HEK293 (cell line): Measurements from ENCODE around the gene FXYD1.

Source experiments
- CTCF ChIA-PET: fragments of 350-600 bp; formaldehyde crosslinking; extraction: SDS; loops from one replicate; lab custom pipeline; 2021; ENCODE audit warnings: antibody characterized with exemption; lab: Yijun Ruan, JAX
- POLR2A ChIA-PET: fragments of 300-600 bp; formaldehyde crosslinking; extraction: SDS; loops from one replicate; lab custom pipeline; 2020; ENCODE audit warnings: antibody characterized with exemption, inconsistent platforms; lab: Yijun Ruan, JAX
- H3K27ac ChIP-seq: fragments of 200-500 bp; sonication (Bioruptor generic); 2 replicates; pipeline ENCODE4 v1.5.1; 2014; ENCODE audit warnings: low read depth, low read length, control low read depth, inconsistent platforms; ENCODE audit errors: extremely low read depth
- H3K36me3 ChIP-seq, 2 experiments: fragments of 200-500 bp in 1 of 2; sonication (Bioruptor generic) in 1 of 2; 1 replicate in 1 of 2; 2 replicates in 1 of 2; pipeline ENCODE4 v1.5.1; 2014 to 2017; ENCODE audit warnings: inconsistent platforms in 2 of 2, low read length in 2 of 2; ENCODE audit not compliant: control insufficient read depth in 2 of 2, insufficient read depth in 1 of 2
- H3K4me1 ChIP-seq: fragments of 200-500 bp; sonication (Bioruptor generic); 2 replicates; pipeline ENCODE4 v1.5.1; 2014; ENCODE audit warnings: mild to moderate bottlenecking, low read length, inconsistent platforms; ENCODE audit not compliant: control insufficient read depth, insufficient read depth
- H3K4me3 ChIP-seq: 2 replicates; pipeline ENCODE4 v1.5.1; 2011; ENCODE audit warnings: low read depth, mild to moderate bottlenecking, control low read depth, low read length, moderate library complexity
- H3K9me3 ChIP-seq: fragments of 200-500 bp; sonication (Bioruptor generic); 2 replicates; pipeline ENCODE4 v1.5.1; 2014; ENCODE audit warnings: low read depth, low read length, inconsistent platforms; ENCODE audit not compliant: control insufficient read depth, insufficient read depth
- AEBP2 ChIP-seq: fragments of 450-650 bp; formaldehyde crosslinking; IDR thresholded peaks from 2 replicates; pipeline ENCODE4 v1.5.1; 2016; ENCODE audit warnings: missing biosample characterization, missing genetic modification characterization, borderline replicate concordance
- BCL6B ChIP-seq: fragments of 450-650 bp; formaldehyde crosslinking; IDR thresholded peaks from 2 replicates; pipeline ENCODE4 v1.5.1; 2017; ENCODE audit warnings: missing biosample characterization, missing genetic modification characterization
- KLF9 ChIP-seq: fragments of 450-650 bp; formaldehyde crosslinking; IDR thresholded peaks from 2 replicates; pipeline ENCODE4 v1.5.1; 2016; ENCODE audit warnings: missing biosample characterization, missing genetic modification characterization, low read depth
- PRDM2 ChIP-seq: fragments of 450-650 bp; formaldehyde crosslinking; IDR thresholded peaks from 2 replicates; pipeline ENCODE4 v1.5.1; 2016; ENCODE audit warnings: missing biosample characterization, missing genetic modification characterization, borderline replicate concordance
- ZBTB11 ChIP-seq: fragments of 450-650 bp; formaldehyde crosslinking; conservative IDR thresholded peaks from 2 replicates; pipeline ENCODE4 v1.5.1; 2016; ENCODE audit warnings: low read depth, missing biosample characterization, missing genetic modification characterization
- ZBTB20 ChIP-seq: fragments of 450-650 bp; formaldehyde crosslinking; IDR thresholded peaks from 2 replicates; pipeline ENCODE4 v1.5.1; 2016; ENCODE audit warnings: missing biosample characterization, missing genetic modification characterization
- ZNF112 ChIP-seq: fragments of 450-650 bp; formaldehyde crosslinking; IDR thresholded peaks from 2 replicates; pipeline ENCODE4 v1.5.0; 2017; ENCODE audit warnings: missing biosample characterization, missing genetic modification characterization
- ZNF148 ChIP-seq: fragments of 450-650 bp; formaldehyde crosslinking; IDR thresholded peaks from 2 replicates; pipeline ENCODE4 v1.5.0; 2017; ENCODE audit warnings: missing biosample characterization, missing genetic modification characterization, borderline replicate concordance
- ZNF202 ChIP-seq: fragments of 450-650 bp; formaldehyde crosslinking; IDR thresholded peaks from 2 replicates; pipeline ENCODE4 v1.5.1; 2016; ENCODE audit warnings: missing biosample characterization, missing genetic modification characterization, borderline replicate concordance
- ZNF274 ChIP-seq, 2 experiments: fragments of 200-500 bp in 1 of 2; fragments of 450-650 bp in 1 of 2; sonication (Bioruptor generic) in 1 of 2; formaldehyde crosslinking in 1 of 2; IDR thresholded peaks; 2 replicates each; pipeline versions ENCODE4 v1.5.1 to v1.6.1; 2014 to 2016; ENCODE audit warnings: borderline replicate concordance in 1 of 2, inconsistent platforms in 1 of 2, low read length in 1 of 2, missing biosample characterization in 1 of 2, missing genetic modification characterization in 1 of 2
- ZNF473 ChIP-seq: fragments of 450-650 bp; formaldehyde crosslinking; IDR thresholded peaks from 2 replicates; pipeline ENCODE4 v1.5.1; 2017; ENCODE audit warnings: missing biosample characterization, missing genetic modification characterization
- ZNF639 ChIP-seq: fragments of 450-650 bp; formaldehyde crosslinking; IDR thresholded peaks from 2 replicates; pipeline ENCODE4 v1.5.1; 2016; ENCODE audit warnings: missing biosample characterization, missing genetic modification characterization
- ZNF670 ChIP-seq: fragments of 450-650 bp; formaldehyde crosslinking; IDR thresholded peaks from 2 replicates; pipeline ENCODE4 v1.5.1; 2016; ENCODE audit warnings: missing biosample characterization, missing genetic modification characterization, low read depth
- ZNF777 ChIP-seq: fragments of 450-650 bp; formaldehyde crosslinking; IDR thresholded peaks from 2 replicates; pipeline ENCODE4 v1.5.1; 2017; ENCODE audit warnings: missing biosample characterization, missing genetic modification characterization, borderline replicate concordance

Gene FXYD1

GRCh38 chr19:35105411-35106290, 33.0 kb upstream of the FXYD1 start:
- ChIA-PET POLR2A (no interaction called here), CTCF (interaction anchor here (0.8 to 2.8 kb wide), 7 partner anchors 9 to 269 kb away, joined by 3 to 14 read pairs (median 4); no protein-coding TSS in a partner anchor)
- Histone ChIP-seq H3K4me3 (no peak overlapping the region), H3K36me3 (no peaks in the 10 kb centered on the region), H3K27ac (no peak overlapping the region), H3K4me1 (no peaks in the 10 kb centered on the region), H3K9me3 (no peaks in the 10 kb centered on the region)
- TF ChIP-seq KLF9 (0 out of 2 replicates have a peak, but pooled peaks have one; percentile 10), ZBTB11 (no peak; the same call in 1 of the 2 replicates), ZNF473 (tag by site-specific recombination) (peak; percentile 91), ZNF639 (tag by site-specific recombination) (no peak), ZBTB20 (tag by site-specific recombination) (peak; percentile 17; the same call in 1 of the 2 replicates), ZNF274 (IDR thresholded peaks at IDR 0.05; ENCODE audit: low read length) (no peak), ZNF274 (tag by site-specific recombination; IDR thresholded peaks at IDR 0.05; ENCODE audit: borderline replicate concordance) (peak; percentile 65; the same call in 1 of the 2 replicates), PRDM2 (tag by site-specific recombination) (peak; percentile 77; the same call in 1 of the 2 replicates), ZNF202 (tag by site-specific recombination) (0 out of 2 replicates have a peak, but pooled peaks have one; percentile 10), ZNF670 (peak; percentile 93; the same call in 1 of the 2 replicates), ZNF148 (tag by site-specific recombination) (peak; percentile 72; the same call in 1 of the 2 replicates), ZNF777 (tag by site-specific recombination) (peak; percentile 41; the same call in 1 of the 2 replicates), BCL6B (tag by site-specific recombination) (no peak; the same call in 1 of the 2 replicates), AEBP2 (tag by site-specific recombination) (0 out of 2 replicates have a peak, but pooled peaks have one; percentile 9), ZNF112 (tag by site-specific recombination) (0 out of 2 replicates have a peak, but pooled peaks have one; percentile 71)
